HG03469 (cell line): ENCODE data around the gene PIKFYVE.
"Not testable (repeated sequence)": the region's sequence is repeated elsewhere in the genome, so short reads cannot be mapped to it uniquely, and the experiment has no call there.

ENCODE experiments used
- ATAC-seq: cut with Tn5 transposase; IDR thresholded peaks from one replicate; pipeline ENCODE4 v1.9.1; 2021; ENCODE audit warnings: mild to moderate bottlenecking, moderate library complexity, moderate number of reproducible peaks; ENCODE audit not compliant: unreplicated experiment

PIKFYVE gene

GRCh38 chr2:208265801-208266552 lies at the start of gene PIKFYVE:
Gene PIKFYVE (plus strand): TSS chr2:208266255. CDS start chr2:208271520, 5,265 bp downstream.
- peak; percentile 69 for ATAC-seq

- not testable (repeated sequence) for ATAC-seq
Measured at GRCh38 chr2:208221873-208222272, 44.2 kb upstream of the PIKFYVE start.

GRCh38 chr2:208222351-208222750 lies 43.7 kb upstream of the PIKFYVE start:
- ATAC-seq: no peak

- ATAC-seq: no peak
Measured at GRCh38 chr2:208224802-208225201, 41.3 kb upstream of the PIKFYVE start.

- ATAC-seq: no peak
Measured at GRCh38 chr2:208227581-208228232, 38.3 kb upstream of the PIKFYVE start.

GRCh38 chr2:208228476-208228875 lies 37.6 kb upstream of the PIKFYVE start:
- no peak for ATAC-seq

GRCh38 chr2:208234786-208235185 lies 31.3 kb upstream of the PIKFYVE start:
- ATAC-seq: no peak

GRCh38 chr2:208235860-208236259 lies 30.2 kb upstream of the PIKFYVE start:
- no peak for ATAC-seq

GRCh38 chr2:208239770-208240493 lies 26.1 kb upstream of the PIKFYVE start:
- ATAC-seq: no peak

- ATAC-seq: no peak
Measured at GRCh38 chr2:208240619-208241209, 25.3 kb upstream of the PIKFYVE start.

GRCh38 chr2:208244422-208244821 lies 21.6 kb upstream of the PIKFYVE start:
- ATAC-seq: no peak

GRCh38 chr2:208245746-208246145 lies 20.3 kb upstream of the PIKFYVE start:
- no peak for ATAC-seq

GRCh38 chr2:208248601-208249000 lies 17.5 kb upstream of the PIKFYVE start:
- no peak for ATAC-seq

- ATAC-seq: no peak
Measured at GRCh38 chr2:208249296-208249695, 16.8 kb upstream of the PIKFYVE start.

GRCh38 chr2:208250388-208250787 lies 15.7 kb upstream of the PIKFYVE start:
- ATAC-seq: no peak

- ATAC-seq: no peak
Measured at GRCh38 chr2:208251098-208251497, 15.0 kb upstream of the PIKFYVE start.

GRCh38 chr2:208252716-208253492 lies 13.2 kb upstream of the PIKFYVE start:
- ATAC-seq: no peak

- no peak for ATAC-seq
Measured at GRCh38 chr2:208253600-208254117, 12.4 kb upstream of the PIKFYVE start.

- ATAC-seq: peak; percentile 69
Measured at GRCh38 chr2:208254118-208254870, 11.8 kb upstream of the PIKFYVE start.
